ENCODE data around the gene CDON.

Gene CDON

GRCh38 chr11:125954123-125954944 lies 108.3 kb downstream of the CDON start:
- TF ChIP-seq, protein P1, sequence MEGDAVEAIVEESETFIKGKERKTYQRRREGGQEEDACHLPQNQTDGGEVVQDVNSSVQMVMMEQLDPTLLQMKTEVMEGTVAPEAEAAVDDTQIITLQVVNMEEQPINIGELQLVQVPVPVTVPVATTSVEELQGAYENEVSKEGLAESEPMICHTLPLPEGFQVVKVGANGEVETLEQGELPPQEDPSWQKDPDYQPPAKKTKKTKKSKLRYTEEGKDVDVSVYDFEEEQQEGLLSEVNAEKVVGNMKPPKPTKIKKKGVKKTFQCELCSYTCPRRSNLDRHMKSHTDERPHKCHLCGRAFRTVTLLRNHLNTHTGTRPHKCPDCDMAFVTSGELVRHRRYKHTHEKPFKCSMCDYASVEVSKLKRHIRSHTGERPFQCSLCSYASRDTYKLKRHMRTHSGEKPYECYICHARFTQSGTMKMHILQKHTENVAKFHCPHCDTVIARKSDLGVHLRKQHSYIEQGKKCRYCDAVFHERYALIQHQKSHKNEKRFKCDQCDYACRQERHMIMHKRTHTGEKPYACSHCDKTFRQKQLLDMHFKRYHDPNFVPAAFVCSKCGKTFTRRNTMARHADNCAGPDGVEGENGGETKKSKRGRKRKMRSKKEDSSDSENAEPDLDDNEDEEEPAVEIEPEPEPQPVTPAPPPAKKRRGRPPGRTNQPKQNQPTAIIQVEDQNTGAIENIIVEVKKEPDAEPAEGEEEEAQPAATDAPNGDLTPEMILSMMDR (IDR thresholded peaks at IDR 0.05; ENCODE audit: low read length): no peak
- TF ChIP-seq EZH2 (IDR thresholded peaks at IDR 0.05; ENCODE audit: borderline replicate concordance, low read length): no peak
- Histone ChIP-seq H3K9me2 (ENCODE audit: low read depth, low read length) (no peaks in the 10 kb centered on the region), H3K27me3 (ENCODE audit: insufficient read depth, low read length) (no peaks in the 10 kb centered on the region), H3K4me1 (ENCODE audit: insufficient read depth, low read length, severe bottlenecking) (no peaks in the 10 kb centered on the region), H3K79me2 (ENCODE audit: insufficient read depth, low read length) (no peaks in the 10 kb centered on the region), H3K27ac (ENCODE audit: low read depth, low read length, poor library complexity, severe bottlenecking) (no peak overlapping the region), H3F3A (ENCODE audit: insufficient read depth, low read length) (no peaks in the 10 kb centered on the region), H3K4me2 (ENCODE audit: low read length) (no peak overlapping the region), H3K36me3 (ENCODE audit: insufficient read depth, low read length) (no peaks in the 10 kb centered on the region), H3K9me3 (ENCODE audit: low read length) (no peaks in the 10 kb centered on the region), H3K4me3 (ENCODE audit: low read depth, low read length, poor library complexity, severe bottlenecking) (no peak overlapping the region), H4K20me1 (ENCODE audit: insufficient read depth, low read length) (no peaks in the 10 kb centered on the region), H2AFZ (ENCODE audit: low read length) (no peak overlapping the region), H3K9ac (ENCODE audit: low read length) (no peak overlapping the region)

- no peaks in the 10 kb centered on the region for H3K27me3 ChIP-seq (ENCODE audit: insufficient read depth, low read length)
- TF ChIP-seq EZH2 (IDR thresholded peaks at IDR 0.05; ENCODE audit: borderline replicate concordance, low read length): no peak
- TF ChIP-seq, protein P1 (IDR thresholded peaks at IDR 0.05; ENCODE audit: low read length): no peak
- no peak overlapping the region for H3K4me2 ChIP-seq (ENCODE audit: low read length)
These were observed 109.2 kb downstream of the CDON start for GRCh38 chr11:125953401-125953935.

GRCh38 chr11:125952973-125953372 lies 109.7 kb downstream of the CDON start:
- no peak overlapping the region for H3K9ac ChIP-seq (ENCODE audit: low read length)

More at GRCh38 chr11:125953401-125953935, 109.2 kb downstream of the CDON start:
- H4K20me1 ChIP-seq (ENCODE audit: insufficient read depth, low read length): no peaks in the 10 kb centered on the region
- H3K36me3 ChIP-seq (ENCODE audit: insufficient read depth, low read length): no peaks in the 10 kb centered on the region
- no peaks in the 10 kb centered on the region for H3F3A ChIP-seq (ENCODE audit: insufficient read depth, low read length)
- no peaks in the 10 kb centered on the region for H3K79me2 ChIP-seq (ENCODE audit: insufficient read depth, low read length)
- no peaks in the 10 kb centered on the region for H3K4me1 ChIP-seq (ENCODE audit: insufficient read depth, low read length, severe bottlenecking)
- H3K9me2 ChIP-seq (ENCODE audit: low read depth, low read length): no peaks in the 10 kb centered on the region
- no peaks in the 10 kb centered on the region for H3K9me3 ChIP-seq (ENCODE audit: low read length)
- H3K27ac ChIP-seq (ENCODE audit: low read depth, low read length, poor library complexity, severe bottlenecking): no peak overlapping the region
- H3K4me3 ChIP-seq (ENCODE audit: low read depth, low read length, poor library complexity, severe bottlenecking): no peak overlapping the region
- H2AFZ ChIP-seq (ENCODE audit: low read length): no peak overlapping the region
- no peak overlapping the region for H3K9ac ChIP-seq (ENCODE audit: low read length)

More at GRCh38 chr11:125952973-125953372, 109.7 kb downstream of the CDON start:
- TF ChIP-seq, protein P1 (IDR thresholded peaks at IDR 0.05; ENCODE audit: low read length): no peak
- TF ChIP-seq EZH2 (IDR thresholded peaks at IDR 0.05; ENCODE audit: borderline replicate concordance, low read length): no peak
- H4K20me1 ChIP-seq (ENCODE audit: insufficient read depth, low read length): no peaks in the 10 kb centered on the region
- no peaks in the 10 kb centered on the region for H3K9me2 ChIP-seq (ENCODE audit: low read depth, low read length)
- no peaks in the 10 kb centered on the region for H3K36me3 ChIP-seq (ENCODE audit: insufficient read depth, low read length)
- no peaks in the 10 kb centered on the region for H3K9me3 ChIP-seq (ENCODE audit: low read length)
- no peak overlapping the region for H3K4me2 ChIP-seq (ENCODE audit: low read length)
- no peak overlapping the region for H2AFZ ChIP-seq (ENCODE audit: low read length)
- no peak overlapping the region for H3K27ac ChIP-seq (ENCODE audit: low read depth, low read length, poor library complexity, severe bottlenecking)
- no peaks in the 10 kb centered on the region for H3F3A ChIP-seq (ENCODE audit: insufficient read depth, low read length)
- no peaks in the 10 kb centered on the region for H3K27me3 ChIP-seq (ENCODE audit: insufficient read depth, low read length)
- no peaks in the 10 kb centered on the region for H3K4me1 ChIP-seq (ENCODE audit: insufficient read depth, low read length, severe bottlenecking)
- no peaks in the 10 kb centered on the region for H3K79me2 ChIP-seq (ENCODE audit: insufficient read depth, low read length)
- no peak overlapping the region for H3K4me3 ChIP-seq (ENCODE audit: low read depth, low read length, poor library complexity, severe bottlenecking)
